Adipose tissue (tissue), 3 donors: Measurements from ENCODE around the gene HMCN1. TPM values are rescaled to one million over a fixed set of nuclear protein-coding genes. Genes with fewer than 3 reads are reported as not detected.

ENCODE experiments used
- H3K27ac ChIP-seq: one replicate; pipeline ENCODE4 v1.5.1; 2013; ENCODE audit warnings: low read depth, low read length
- WGBS, 3 donors: extraction: QIAGEN DNeasy Blood & Tissue Kit; methylation state at CpG; one replicate each; pipeline ENCODE4 v1.1.7; 2013; 5-methylcytosine and 5-hydroxymethylcytosine counted together
- polyA plus RNA-seq, 3 donors: library from polyadenylated mRNA; stranded (reverse); fragments of 200-250 nt; gene quantifications; one replicate each; pipeline ENCODE4 v1.2.3, GENCODE V29; 2013
- donor health status: healthy with polysubstance abuse.
- donor health status: Bipolar disorder and iron deficiency.
- donor health status: healthy.

The HMCN1 gene
- polyA plus RNA-seq, 3 donors, result 0.75 to 6.9 (median 3.8) TPM

DNA sequence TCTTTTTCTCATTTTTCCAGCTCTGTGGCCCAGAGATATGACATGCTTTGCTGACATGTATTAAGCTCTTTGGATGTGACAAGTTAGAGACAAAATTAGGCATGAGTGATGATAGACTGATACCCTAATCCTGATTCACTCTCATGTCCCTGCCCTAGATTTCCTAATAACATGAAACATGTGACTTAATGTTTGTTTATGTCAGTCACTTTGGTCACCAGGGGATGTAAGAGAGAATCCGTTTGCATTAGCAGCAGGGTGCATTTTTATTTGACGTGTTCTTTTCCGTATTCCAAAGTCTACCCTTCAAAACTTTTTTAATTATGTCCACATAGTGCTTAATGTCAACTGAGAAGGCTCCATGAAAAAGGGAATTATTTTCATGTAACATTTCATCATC lies 192.4 kb downstream of the HMCN1 start:
- H3K27ac ChIP-seq, result no peak overlapping the region
- WGBS, 3 donors, result 47 to 57% (median 50%) methylated on average over 3 of the region's 3 CpGs

DNA sequence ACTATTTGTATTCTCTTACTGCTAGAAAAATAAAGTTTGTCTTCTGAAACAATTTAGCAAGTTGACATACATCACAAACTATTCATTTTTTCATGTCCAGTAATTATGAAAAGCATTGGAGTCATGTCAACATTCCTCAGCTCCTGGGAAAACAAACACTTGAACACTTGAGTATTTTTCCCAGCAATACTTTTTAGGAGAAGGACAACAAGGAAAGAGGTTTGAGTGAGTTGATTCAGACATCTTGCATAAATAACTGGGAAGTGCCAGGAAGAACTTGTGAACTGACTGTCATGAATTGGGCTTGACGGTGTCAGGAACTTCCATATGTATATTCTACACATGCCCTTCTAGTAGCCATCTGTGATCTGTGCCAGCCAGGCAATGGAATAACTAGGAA lies 195.6 kb downstream of the HMCN1 start:
- 59 to 76% (median 69%) methylated on average over 1 of the region's 1 CpG for WGBS, 3 donors
- no peak overlapping the region for H3K27ac ChIP-seq

DNA sequence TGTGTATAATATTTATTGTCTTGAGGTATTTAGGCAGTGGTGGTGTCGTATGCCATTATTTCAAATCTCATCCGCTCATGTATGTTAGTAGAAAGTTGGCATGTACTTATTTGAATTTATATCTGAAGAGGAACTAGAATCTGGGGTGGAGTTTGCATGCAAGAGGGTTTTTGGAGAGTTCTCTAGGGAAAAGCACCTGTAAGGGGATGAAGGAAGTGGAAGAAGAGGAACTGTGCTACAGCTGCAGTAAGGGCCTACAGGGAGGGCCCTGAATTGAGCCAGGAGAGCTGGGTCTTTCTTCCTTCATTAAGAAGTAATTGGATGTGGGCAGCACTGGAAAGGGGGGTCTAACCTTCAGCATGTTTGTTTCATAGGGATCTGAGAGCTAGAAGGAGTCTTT lies 197.2 kb downstream of the HMCN1 start:
- 93 to 99% (median 95%) methylated on average over 2 of the region's 2 CpGs for WGBS, 3 donors
- no peak overlapping the region for H3K27ac ChIP-seq

DNA sequence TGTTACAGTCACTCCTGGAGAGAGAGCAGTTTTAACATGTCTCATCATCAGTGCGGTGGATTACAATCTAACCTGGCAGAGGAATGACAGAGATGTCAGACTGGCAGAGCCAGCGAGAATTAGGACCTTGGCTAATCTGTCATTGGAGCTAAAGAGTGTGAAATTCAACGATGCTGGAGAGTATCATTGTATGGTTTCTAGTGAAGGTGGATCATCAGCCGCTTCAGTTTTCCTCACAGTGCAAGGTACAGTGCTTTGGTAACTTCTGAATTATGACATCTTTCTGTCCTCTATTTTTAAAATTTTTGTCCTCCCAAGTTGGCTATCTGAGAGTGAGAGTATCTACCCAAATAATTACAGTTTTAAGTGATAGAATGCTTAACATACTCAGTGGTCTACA lies 199.4 kb downstream of the HMCN1 start:
- WGBS, 3 donors, result 90 to 92% (median 90%) methylated on average over 4 of the region's 4 CpGs
- no peak overlapping the region for H3K27ac ChIP-seq

DNA sequence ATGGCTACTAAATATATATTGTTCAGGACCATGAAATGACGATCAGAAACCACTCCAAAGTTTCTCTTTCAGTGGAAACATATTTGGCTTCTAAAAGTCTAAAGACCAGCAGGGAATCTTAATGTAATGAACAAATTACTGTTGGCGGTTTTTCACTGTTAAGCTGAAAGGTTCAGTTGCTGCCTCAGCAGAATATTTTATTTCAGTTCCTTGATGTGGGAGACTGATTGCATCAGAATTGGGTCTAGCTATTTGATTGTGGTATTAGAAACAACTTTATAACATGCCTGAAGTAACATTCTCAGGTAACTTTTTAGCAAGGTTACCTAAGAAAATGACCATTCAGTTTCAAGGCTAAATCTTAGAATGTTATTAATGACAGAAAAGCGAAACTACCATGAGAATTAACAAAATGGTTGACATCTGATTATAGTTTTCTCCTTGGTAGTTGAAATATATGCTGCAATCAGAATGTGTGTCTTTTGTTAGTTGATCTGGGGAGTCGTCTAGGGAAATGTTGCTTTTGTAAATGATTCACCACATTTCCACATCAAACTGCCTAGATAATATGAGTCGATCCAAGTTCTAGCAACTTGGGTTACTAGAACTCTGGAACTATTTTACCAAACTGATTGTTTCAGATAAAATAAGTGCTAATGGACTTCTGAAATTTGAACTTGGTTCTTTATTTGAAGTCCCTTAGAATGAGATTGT lies 200.4 kb downstream of the HMCN1 start:
- 58 to 82% (median 78%) methylated on average over 5 of the region's 5 CpGs for WGBS, 3 donors
- no peak overlapping the region for H3K27ac ChIP-seq

DNA sequence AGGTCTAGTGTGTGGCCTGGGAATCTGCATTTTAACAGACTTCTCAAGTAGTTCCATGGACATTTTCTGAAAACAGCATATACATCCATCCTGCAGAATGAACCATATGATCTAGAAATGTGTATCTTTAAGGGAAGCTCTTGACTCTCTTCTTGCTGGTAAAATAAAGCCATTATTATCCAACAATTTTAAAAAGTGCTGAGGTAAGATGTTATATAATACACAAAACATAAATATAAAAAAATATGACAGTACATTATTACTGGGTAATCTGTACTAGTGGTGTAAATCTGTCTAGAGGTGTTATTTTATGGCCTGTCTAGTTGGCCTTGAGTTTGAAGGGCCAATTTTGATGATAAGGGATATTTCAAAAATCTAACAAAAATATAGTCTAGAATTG lies 201.2 kb downstream of the HMCN1 start:
- no peak overlapping the region for H3K27ac ChIP-seq

DNA sequence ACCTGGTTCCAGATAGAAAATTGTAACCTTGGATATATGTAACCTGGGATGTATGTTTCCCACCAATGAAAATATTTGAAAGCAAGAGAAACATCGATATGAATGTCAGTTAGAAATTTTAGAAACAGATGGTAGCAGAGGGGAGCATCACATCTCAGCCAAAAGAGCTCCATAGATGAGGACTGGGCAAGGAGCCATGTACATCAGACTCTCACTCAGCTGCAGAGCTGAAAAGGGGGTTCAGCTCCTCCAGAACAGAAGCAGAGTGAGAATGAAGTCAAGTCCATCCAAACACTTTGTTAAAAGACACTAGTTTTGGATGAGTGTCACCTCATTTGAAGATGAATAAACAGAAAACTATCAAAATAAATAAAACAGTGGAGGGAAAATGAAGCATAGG lies 202.4 kb downstream of the HMCN1 start:
- WGBS, 3 donors, result 70 to 79% (median 77%) methylated on average over 1 of the region's 1 CpG
- H3K27ac ChIP-seq, result no peak overlapping the region

DNA sequence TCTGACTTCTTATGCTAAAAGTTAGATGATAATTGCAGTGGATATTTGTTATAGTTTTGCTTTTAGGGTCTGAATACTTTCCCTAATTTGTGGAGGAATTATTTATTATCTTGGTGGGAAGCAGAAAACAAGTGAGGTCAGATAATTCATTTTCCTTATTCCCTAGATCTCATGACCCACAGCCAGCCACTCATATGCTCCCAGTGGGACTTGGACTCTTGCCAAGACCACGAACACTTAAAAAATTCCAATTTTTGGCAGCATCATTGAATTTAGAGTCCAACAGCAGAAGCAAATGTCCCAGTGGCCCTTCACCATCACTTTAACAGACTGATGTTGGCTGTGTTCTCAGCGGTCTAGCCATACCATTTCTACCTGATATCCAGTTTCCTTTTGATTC lies 204.2 kb downstream of the HMCN1 start:
- 38 to 51% (median 47%) methylated on average over 2 of the region's 2 CpGs for WGBS, 3 donors
- no peak overlapping the region for H3K27ac ChIP-seq

DNA sequence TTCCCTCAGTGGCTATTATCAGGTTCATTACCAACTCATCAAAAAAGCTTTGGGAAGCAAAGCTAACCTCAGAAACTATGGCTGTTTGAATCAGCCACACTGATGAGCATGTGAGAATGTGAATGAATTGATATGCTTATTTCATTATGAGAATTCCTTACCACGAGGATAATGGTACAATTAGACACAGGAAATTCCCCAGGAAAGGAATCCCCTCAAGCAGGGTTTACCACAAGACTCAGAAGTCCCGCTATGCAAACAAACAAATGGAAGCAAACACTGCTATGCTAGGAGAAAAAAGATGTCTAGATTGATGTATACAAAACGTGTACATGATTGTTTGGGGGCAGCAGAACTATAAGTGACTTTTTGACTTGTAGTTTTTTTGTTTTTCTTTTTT lies 205.0 kb downstream of the HMCN1 start:
- H3K27ac ChIP-seq, result no peak overlapping the region
- WGBS, 3 donors, result 46 to 61% (median 56%) methylated on average over 3 of the region's 3 CpGs

DNA sequence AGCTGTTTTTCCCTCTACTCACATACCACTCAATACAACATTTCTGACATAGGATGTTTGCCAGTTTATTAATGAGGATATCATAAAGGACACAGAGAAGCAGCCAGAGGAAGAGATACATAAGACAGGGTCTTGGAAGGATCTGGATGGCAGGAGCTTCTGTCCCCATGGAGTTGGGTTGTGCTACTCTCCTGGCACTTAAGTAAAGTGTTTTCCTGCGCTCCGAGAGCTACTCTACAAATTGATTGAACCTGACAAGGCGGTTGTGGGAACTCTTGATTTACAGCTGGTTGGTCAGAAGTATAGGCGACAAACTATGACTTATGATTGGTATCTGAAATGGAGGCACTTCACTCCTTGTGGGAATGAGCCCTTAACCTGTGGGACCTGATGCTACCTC lies 208.8 kb downstream of the HMCN1 start:
- H3K27ac ChIP-seq, result no peak overlapping the region
- WGBS, 3 donors, result 91 to 97% (median 96%) methylated on average over 4 of the region's 4 CpGs

DNA sequence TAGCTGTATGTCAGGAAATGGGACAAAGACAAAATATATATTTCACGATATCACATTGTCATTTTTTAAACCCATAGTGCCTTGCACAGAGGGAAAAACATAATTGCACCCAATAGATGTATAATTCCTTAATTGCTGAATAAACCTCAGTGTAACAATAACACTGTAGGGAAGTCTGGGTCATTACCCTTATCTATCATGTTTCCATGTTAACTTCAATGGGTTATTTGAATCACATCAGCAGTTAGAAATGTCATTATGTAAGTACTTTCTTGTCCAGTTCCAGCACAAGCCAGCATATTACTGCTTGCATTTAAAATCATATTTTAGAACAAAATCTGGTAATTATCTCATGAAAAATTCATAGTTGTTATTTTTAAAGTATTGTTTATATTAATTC lies 222.7 kb downstream of the HMCN1 start:
- 60 to 81% (median 69%) methylated on average over 1 of the region's 1 CpG for WGBS, 3 donors
- H3K27ac ChIP-seq, result no peak overlapping the region

DNA sequence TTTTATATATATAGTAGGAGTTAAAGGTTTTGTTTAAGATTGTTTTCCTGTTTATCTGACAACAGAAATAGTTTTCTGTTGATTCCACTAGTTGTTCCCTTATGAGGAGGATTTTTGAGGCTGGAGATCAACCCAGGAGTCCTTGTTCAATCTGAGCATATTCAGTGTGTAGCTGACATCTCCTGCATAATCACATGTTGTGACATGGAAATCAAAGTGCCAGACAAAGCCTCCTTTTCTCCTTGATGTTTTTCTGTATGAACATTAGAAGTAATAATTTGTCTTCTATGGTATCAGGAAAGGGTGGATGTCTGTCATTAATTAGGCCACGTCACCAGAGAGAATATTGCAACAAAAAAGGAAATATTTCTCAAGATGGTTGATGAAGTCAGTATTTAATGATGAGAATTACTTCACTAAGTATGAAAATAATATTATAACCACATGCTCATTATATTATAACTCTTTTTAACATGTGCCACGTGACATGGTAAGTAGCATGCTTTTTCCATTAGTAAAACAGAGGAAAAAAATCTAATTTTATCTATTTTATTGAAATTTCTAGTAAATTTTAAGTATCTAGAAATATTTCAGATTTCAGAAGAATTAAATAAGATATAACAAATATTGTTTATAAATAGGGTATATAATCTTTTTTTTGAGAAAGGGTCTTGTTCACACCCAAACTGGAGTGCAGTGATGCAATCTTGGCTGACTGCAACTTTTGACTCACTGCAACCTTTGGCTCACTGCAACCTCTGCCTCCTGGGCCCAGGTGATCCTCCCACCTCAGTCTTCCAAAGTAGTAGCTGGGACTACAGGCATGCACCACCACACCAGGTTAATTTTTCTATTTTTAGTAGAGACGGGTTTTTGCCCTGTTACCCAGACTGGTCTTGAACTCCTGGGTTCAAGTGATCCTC lies 223.5 kb downstream of the HMCN1 start:
- no peak overlapping the region for H3K27ac ChIP-seq

DNA sequence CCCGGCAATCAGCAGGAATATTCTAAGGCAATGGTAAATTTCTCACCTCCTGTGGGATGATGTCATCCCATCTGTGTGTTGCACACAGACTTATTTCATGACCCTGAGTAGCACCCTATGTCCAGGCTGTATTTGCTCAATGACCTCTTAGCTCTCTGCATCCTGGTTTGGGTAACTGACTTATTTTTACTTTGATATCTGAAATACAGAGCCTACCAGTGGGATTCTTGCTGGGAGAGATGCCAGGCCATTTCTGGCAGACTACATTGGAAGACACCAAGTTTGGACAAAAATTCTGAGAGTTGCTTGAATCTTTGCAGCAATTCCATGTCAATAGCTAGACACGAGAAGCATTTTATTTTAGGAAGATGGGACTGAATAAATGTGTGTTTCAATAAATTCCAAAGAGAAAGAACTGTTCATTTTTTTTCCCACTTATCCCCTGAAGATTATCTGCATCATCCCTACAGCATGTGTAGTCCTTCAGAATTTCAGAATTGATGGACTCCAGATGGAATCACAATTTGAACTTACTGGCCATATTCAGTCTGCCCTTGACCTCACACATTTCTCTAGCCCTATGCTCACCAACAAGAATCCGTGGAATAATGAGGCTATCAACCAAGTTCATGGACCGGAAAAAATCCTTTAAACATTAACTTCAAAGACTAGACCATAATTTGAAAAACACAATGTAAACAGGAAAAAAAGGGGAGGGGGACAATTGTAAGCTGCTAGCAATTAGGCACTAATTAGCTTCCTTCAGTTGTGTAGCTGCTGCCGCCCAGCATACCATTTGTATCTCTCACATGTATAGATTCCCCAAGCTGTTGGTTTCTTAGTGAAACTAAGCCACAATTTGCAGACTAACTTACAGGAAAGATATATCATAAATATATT lies 226.5 kb downstream of the HMCN1 start:
- H3K27ac ChIP-seq, result no peak overlapping the region
- 49 to 62% (median 58%) methylated on average over 5 of the region's 5 CpGs for WGBS, 3 donors

More for the DNA sequence above, 223.5 kb downstream of the HMCN1 start:
- 56 to 78% (median 68%) methylated on average over 3 of the region's 3 CpGs for WGBS, 3 donors

DNA sequence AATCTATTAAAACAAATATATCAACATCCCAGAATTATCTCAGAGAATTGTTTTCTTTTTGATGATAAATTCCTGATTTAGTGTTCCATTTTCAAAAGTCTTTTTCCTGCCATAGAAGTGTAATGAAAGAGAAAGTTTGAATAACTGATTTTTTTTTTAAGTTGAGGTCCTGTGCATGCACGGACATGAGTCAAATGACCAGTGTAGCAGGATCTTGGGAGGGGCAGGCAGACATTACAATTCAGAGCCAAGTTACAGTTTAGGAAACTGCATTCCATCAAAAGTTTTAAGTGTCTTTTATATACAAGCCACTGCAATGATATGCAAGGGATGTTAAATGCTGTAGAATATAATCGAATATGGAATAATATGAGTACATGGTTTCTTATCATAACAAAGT lies 227.5 kb downstream of the HMCN1 start:
- 46 to 58% (median 51%) methylated on average over 2 of the region's 2 CpGs for WGBS, 3 donors
- no peak overlapping the region for H3K27ac ChIP-seq

DNA sequence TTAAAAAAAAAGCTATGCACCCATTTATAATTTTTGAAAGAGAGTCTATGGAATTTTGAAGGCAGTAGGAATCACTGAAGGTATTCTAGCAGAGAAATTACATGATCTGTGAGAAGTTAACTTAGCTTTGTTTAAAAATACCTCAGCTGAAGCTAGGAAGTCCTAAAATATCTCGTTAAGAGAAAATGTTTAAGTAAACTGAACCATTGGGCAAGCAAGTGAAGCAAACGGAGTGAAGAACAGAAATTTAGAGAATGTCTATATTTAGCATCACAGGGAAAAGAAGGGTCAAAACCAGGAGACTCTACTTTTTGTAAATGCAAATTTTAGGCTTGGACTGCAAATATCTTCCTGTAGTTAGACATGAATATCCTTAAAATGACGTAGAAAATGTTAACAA lies 230.8 kb downstream of the HMCN1 start:
- no peak overlapping the region for H3K27ac ChIP-seq
- 54 to 65% (median 61%) methylated on average over 3 of the region's 3 CpGs for WGBS, 3 donors

DNA sequence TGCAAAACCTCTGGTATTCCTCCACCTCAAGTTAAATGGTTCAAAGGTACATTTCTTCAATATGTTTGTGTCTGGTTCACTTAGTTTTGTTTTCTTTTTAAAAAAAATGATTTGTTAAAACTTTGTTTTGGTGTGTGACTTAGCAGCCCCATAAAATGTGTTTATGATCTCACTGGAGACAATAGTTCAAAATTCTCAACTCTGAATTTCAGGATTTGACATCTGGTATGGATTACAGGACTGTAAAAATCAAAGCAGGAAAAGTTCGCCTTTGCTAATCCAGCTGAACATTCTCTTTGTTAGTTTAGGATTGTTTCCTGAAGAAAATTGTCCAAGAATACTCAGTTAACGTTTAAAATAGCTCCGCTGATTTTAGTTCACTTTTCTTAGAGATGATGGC lies 231.7 kb downstream of the HMCN1 start:
- 56 to 72% (median 68%) methylated on average over 3 of the region's 3 CpGs for WGBS, 3 donors
- no peak overlapping the region for H3K27ac ChIP-seq

DNA sequence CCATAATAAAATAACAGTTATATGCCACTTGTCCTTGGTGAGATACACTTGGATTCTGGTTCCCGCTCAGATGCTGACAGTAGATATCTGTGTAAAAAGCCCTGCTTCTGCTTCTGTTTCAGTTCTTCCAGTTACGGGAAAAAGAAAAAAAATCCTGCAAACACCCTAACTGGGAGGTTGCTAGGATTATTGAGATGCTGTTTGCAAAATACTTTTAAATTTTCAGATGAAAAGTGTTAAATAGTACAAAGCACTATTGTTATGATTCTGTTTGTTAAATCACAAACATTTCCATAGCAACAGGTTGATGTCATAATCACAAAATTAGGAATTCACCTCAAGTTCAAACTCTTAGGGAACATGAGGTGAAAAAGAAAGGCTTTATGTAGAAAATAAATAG lies 232.3 kb downstream of the HMCN1 start:
- H3K27ac ChIP-seq, result no peak overlapping the region
- WGBS, 3 donors, result 55 to 81% (median 70%) methylated on average over 2 of the region's 2 CpGs

DNA sequence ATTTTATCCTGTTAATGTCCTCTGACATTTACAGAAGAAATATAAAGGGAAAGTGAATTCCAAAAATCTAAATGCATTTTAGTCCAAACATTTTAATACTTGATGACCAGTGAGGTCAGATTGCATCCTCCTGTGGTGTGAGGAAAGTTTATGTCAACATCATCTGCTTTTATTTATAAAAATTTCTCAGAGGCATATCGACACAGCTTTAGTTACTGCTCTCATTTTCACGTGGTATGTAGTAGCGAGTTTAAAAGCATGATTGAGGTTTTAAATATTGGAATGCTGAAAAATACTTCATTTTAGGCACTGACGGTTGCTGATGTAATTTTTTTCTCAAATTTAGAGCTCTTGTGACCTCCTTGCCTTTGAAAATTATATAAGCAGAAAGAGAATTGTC lies 234.8 kb downstream of the HMCN1 start:
- no peak overlapping the region for H3K27ac ChIP-seq
- 51 to 63% (median 61%) methylated on average over 4 of the region's 4 CpGs for WGBS, 3 donors

DNA sequence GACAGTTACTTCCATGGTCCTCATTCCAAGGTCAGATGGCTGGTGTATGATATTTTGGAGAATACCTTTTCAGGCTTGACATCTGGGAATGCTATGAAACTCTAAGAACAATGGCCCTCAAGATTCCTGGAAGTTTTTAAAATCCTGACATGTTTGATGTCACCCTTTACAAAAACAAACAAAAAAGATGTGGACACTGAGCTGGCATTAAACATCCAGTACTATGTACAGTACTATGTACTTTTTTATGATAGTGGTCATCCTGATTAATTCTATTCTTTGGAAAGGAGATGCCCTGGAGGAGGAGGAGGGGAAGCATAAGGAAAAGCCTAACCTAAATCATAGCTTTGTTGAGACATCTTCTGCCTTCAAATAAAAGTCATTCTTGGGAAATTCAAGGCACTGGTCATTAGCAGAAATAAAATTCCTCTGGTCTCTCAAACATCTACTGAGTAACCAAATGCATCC lies 235.4 kb downstream of the HMCN1 start:
- H3K27ac ChIP-seq, result no peak overlapping the region
